Nephron (organoid): ENCODE results near the gene COBLL1.

Experiments
- H3K27ac Mint-ChIP-seq, 3 experiments: 2 replicates each; pipeline ENCODE4 v1.8.0; 2020; ENCODE audit warnings: mixed read lengths in 3 of 3, mild to moderate bottlenecking in 2 of 3, moderate library complexity in 1 of 3
- H3K27me3 Mint-ChIP-seq: 2 replicates; pipeline ENCODE4 v1.8.0; 2021; ENCODE audit warnings: low read depth, mild to moderate bottlenecking, moderate library complexity, mixed read lengths
- H3K36me3 Mint-ChIP-seq: 2 replicates; pipeline ENCODE4 v1.8.0; 2020; ENCODE audit warnings: low read depth, mixed read lengths
- H3K4me1 Mint-ChIP-seq: 2 replicates; pipeline ENCODE4 v1.8.0; 2020; ENCODE audit warnings: mixed read lengths
- H3K4me3 Mint-ChIP-seq, 3 experiments: 2 replicates each; pipeline ENCODE4 v1.8.0; 2020; ENCODE audit warnings: mild to moderate bottlenecking in 3 of 3, mixed read lengths in 3 of 3, moderate library complexity in 2 of 3
- H3K9me3 Mint-ChIP-seq: 2 replicates; pipeline ENCODE4 v1.8.0; 2020; ENCODE audit warnings: mixed read lengths
- CTCF ChIP-seq, 3 experiments: fragments of 200-600 bp; sonication (generic); IDR thresholded peaks; one replicate each; pipeline ENCODE4 v1.5.0; 2021; ENCODE audit warnings: antibody characterized with exemption in 3 of 3; ENCODE audit not compliant: unreplicated experiment in 3 of 3

COBLL1 gene

GRCh38 chr2:164754157-164755093, 87.2 kb downstream of the COBLL1 start:
- Mint-ChIP-seq H3K27ac (no peak overlapping the region), H3K4me1 (no peaks in the 10 kb centered on the region), H3K9me3 (no peaks in the 10 kb centered on the region), H3K4me3 (no peak overlapping the region), H3K27me3 (no peaks in the 10 kb centered on the region), H3K36me3 (no peaks in the 10 kb centered on the region)
- TF ChIP-seq CTCF (IDR thresholded peaks at IDR 0.05; ENCODE audit: unreplicated experiment in 3 of 3): no peak

GRCh38 chr2:164752956-164753355, 88.7 kb downstream of the COBLL1 start:
- Mint-ChIP-seq H3K4me1 (no peaks in the 10 kb centered on the region), H3K27me3 (no peaks in the 10 kb centered on the region), H3K36me3 (no peaks in the 10 kb centered on the region), H3K4me3 (no peak overlapping the region), H3K27ac (no peak overlapping the region), H3K9me3 (no peaks in the 10 kb centered on the region)
- no peak for TF ChIP-seq CTCF (IDR thresholded peaks at IDR 0.05; ENCODE audit: unreplicated experiment in 3 of 3)

- H3K4me3 Mint-ChIP-seq: no peak overlapping the region
- H3K36me3 Mint-ChIP-seq: no peaks in the 10 kb centered on the region
These were observed 93.7 kb downstream of the COBLL1 start for GRCh38 chr2:164747783-164748433.

GRCh38 chr2:164747140-164747539, 94.5 kb downstream of the COBLL1 start:
- H3K27ac Mint-ChIP-seq: peak overlapping the region; percentile 53 to 93 (median 73)
- no peak for TF ChIP-seq CTCF (IDR thresholded peaks at IDR 0.05; ENCODE audit: unreplicated experiment in 3 of 3)
- H3K27me3 Mint-ChIP-seq: no peaks in the 10 kb centered on the region
- no peak overlapping the region for H3K4me3 Mint-ChIP-seq
- H3K9me3 Mint-ChIP-seq: no peaks in the 10 kb centered on the region
- H3K4me1 Mint-ChIP-seq: no peaks in the 10 kb centered on the region
- H3K36me3 Mint-ChIP-seq: no peaks in the 10 kb centered on the region

More at GRCh38 chr2:164747783-164748433, 93.7 kb downstream of the COBLL1 start:
- H3K27me3 Mint-ChIP-seq: no peaks in the 10 kb centered on the region
- H3K4me1 Mint-ChIP-seq: no peaks in the 10 kb centered on the region
- H3K27ac Mint-ChIP-seq: peak overlapping the region in 1 of 3 experiments; percentile 73
- no peaks in the 10 kb centered on the region for H3K9me3 Mint-ChIP-seq
- TF ChIP-seq CTCF (IDR thresholded peaks at IDR 0.05; ENCODE audit: unreplicated experiment in 3 of 3): no peak

GRCh38 chr2:164746713-164747112, 94.9 kb downstream of the COBLL1 start:
- TF ChIP-seq CTCF (IDR thresholded peaks at IDR 0.05; ENCODE audit: unreplicated experiment in 3 of 3): no peak
- Mint-ChIP-seq H3K9me3 (no peaks in the 10 kb centered on the region), H3K27me3 (no peaks in the 10 kb centered on the region), H3K27ac (peak overlapping the region; percentile 53 to 93 (median 73)), H3K4me3 (peak overlapping the region; percentile 7 to 79 (median 66)), H3K4me1 (no peaks in the 10 kb centered on the region), H3K36me3 (no peaks in the 10 kb centered on the region)
